Measurements from ENCODE around the gene C14orf119.
A peak's percentile ranks its signal among the peaks of the same experiment; 100 is the strongest.

Gene C14orf119

DNA sequence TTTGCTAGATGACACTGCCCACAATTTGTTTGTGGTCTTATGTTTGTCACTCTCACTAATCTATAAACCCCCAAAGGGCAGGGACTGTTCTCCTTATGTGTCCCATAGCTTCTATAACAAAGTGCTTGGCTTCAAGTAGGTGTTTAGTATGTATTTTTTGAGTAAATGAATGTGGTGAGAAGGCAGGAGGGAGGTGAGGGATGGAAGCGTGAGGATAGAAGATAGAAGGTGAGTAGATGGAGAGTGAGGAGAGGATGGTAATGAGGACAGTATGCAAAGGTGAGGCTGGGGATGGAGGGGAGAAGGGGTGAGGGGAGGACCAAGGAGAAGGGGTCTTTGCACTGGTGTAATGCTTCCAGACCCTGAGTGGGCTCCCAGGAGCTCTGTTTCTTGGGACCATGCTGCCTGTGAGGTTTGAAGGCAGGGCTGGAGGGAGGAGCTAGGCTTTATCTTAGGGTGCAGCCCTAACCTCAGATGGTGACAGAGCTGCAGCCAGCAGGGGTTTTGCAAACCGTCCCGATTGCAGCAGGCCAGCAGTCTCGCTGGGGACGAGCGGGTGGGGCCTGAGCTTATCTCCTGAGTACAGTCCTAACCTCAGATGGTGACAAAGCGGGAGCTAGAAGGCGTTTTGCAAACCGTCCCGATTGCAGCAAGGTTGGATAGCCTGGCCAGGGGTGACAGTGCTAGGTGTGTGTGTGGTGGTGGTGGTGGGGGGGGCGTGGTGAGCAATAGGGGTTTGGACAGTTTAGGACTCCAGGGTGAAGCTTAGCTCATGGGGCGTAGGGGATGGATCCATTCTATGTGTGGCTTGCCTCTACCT lies 17.3 kb downstream of the C14orf119 start:
- no peak for DNase-seq

DNA sequence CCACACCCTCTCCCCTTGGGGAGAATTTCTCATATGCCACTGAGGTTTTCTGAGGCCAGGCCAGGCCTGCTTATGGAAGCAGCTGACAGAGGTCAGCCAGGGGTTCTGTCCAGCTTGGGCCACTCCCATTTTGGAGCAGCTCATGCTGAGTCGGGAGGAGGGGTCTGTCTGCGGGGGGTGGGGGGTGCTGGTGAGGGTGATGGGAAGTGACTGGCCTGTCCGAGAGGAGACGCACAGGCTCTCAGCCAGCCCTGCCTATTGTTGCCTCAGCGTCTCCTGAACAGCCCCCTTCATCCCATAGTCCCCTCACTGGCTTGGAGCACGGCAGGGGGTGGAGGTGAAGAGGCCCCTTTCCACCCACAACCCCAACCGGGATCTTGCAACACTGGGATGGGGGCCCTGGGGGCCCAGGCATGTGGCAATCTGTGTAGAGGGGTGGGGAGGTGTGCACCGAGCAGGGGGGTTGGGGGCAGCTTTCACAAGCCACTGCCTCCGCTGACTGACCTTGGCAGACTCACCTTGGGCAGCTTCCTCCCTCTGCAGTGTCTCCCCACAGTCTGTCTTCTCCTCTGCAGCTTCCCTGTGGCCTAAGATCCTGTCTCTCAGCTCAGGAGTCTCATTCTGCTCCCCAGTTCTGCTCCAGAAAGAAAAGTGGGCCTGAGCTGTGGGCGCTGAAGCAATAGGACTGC lies 18.3 kb downstream of the C14orf119 start:
- no peak for DNase-seq

DNA sequence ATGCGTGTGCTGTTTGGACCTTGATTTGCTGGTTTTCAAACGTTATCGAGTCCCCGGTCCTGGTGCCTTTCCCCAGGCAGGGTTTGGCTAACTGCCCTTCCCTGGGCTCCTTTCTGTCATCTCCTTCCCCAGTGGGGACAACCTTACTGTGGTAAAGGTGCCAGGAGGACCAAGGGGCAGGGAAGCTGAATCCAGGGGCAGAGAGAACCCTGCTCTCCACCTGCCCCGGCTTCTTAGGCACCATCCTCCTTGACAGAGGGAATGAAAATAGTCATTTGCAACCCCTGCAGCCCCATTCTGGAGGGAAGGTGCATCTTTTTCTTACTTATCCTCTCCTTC lies 18.8 kb downstream of the C14orf119 start:
- DNase-seq: no peak

- no peak for DNase-seq
Measured at GRCh38 chr14:23114669-23115038, 19.3 kb downstream of the C14orf119 start.

GRCh38 chr14:23115039-23115731 lies 19.9 kb downstream of the C14orf119 start:
- no peak for DNase-seq

DNA sequence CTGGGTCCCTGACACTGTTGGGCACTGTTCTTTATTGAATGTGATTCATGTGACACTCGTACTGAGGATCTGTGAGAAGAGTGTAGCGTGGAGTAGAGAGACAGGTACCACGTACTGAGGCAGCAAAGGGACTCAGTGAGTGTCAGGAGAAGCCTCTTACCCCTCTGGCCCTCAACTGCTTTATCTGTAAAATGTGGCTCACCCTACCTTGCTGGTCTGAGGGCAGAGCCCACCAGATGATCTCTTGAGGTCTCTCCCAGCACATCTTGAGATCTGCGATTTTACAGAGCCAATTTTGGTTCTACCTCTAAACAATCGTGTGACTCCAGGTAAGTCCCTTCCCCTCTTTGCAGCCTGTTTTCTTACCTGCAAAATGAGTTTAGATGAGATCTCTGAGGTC lies 20.6 kb downstream of the C14orf119 start:
- DNase-seq: no peak

DNA sequence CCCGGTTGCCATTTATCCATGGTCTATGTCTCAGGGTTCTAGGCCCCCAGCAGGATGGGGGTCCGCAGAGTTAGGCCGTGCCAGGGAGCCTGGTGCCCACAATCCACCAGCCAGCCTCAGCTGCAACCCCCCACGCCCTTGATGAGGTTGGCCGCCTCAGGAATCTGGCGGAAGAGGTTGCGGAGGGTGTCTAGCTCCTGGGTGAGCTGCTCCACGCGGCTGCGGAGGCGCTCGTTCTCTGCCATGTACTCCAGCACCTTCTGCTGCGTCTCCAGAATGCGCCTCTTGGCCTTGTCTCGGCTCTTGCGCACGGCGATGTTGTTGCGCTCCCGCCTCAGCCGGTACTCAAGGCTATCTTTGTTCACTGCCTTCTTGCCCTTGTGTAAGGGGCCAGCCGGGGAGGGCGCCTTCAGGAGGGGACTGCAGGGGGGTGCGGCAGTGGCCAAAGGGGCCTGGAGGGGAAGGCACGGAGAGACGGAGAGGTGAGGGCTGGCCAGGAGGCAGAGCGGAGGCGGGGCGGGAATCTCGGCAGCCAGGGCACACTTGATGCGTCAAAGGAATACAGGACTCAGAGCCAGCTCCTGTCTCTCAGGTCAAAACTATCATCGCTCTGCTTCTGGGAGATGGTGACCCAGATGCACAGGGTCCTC lies 22.2 kb downstream of the C14orf119 start:
- no peak for DNase-seq

GRCh38 chr14:23118506-23119362 lies 23.4 kb downstream of the C14orf119 start, which contains the start of gene CEBPE:
Gene CEBPE, minus strand, starts transcription at chr14:23119255. Its CDS starts 164 bp downstream, at chr14:23119091.
- DNase-seq: no peak

GRCh38 chr14:23119363-23120327 lies 24.3 kb downstream of the C14orf119 start:
- DNase-seq: peak in 2 of 4 experiments; percentile 33 to 46

DNA sequence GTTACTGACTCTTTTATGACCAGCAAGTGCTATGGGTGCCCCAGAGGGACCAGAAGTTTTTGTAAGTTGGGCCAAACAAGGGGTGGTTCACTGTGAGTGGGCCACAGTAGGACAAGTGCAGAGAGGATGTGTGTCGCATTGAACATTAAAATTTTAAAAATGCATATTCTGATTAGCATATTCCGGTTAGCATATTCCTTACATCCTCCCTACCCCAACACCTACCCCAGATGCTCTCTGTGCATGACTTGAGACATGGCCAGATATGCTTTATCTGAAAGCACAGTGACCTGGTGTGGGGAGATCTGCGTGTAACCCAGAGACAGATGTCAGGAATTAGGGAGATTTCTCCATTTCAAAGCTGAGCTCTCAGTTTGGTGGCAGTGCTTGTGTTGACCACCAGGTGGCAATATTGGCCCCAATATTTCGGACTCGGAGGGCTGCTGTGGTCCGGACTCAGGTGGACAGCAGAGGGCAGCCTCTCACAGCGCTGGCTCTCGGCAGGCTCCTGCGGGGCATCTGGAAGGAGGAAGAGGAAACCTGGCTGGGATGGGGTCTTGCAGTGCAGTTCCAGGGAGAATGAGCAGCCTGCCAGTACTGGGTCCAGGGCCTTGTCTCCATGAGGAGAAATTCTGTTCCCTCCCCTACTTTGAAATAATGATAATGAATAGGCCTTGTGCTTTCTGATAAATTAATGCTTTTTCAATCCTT lies 25.4 kb downstream of the C14orf119 start:
- peak; percentile 30 to 65 (median 53) for DNase-seq

- no peak for DNase-seq
Measured at GRCh38 chr14:23121361-23121771, 26.1 kb downstream of the C14orf119 start.

GRCh38 chr14:23122086-23122485 lies 26.8 kb downstream of the C14orf119 start:
- DNase-seq: no peak

DNA sequence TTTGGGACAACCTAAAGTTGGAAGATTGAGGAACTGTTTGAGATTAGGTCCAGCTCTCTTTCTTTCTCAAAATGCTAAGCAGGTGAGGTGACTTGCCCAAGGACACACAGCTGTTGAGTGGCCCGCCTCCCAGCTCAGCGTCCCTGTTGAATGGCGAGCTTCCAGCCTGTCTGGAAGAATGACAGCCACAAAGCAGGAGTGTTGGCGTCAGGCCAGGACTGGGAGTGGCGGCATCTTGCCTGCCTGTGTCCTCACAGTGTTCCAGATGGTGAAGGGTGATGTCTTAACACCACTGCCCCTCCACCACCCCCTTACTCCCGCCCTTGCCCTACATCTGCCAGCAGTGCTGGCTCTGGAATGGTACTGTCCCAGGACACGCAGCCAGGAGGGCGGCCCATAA lies 28.1 kb downstream of the C14orf119 start:
- DNase-seq: no peak

DNA sequence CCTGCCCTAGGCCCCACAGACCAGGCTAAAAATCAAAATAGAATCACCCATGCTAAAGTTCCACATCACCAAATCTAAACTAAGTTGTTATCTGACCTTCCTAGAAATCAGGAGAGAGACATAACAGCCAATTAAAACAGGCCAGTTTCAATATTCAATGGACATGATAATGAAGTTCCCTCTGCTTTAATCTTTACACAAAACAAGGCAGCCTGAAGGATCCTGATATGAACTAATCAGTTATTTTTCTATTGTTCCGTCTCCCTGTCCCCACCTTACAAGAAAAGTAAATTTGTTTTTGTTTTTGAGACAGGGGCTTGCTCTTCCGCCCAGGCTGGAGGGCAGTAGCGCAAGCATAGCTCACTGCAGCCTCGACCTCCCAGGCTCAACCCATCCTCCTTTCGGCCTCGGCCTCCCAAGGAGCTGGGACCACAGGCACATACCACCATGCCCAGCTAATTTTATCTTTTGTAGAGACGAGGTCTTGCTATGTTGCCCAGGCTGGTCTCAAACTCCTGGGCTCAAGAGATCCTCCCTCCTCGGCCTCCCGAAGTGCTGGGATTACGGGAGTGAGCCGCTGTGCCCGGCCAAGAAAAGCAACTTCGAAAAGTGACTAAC lies 29.1 kb downstream of the C14orf119 start:
- no peak for DNase-seq

DNA sequence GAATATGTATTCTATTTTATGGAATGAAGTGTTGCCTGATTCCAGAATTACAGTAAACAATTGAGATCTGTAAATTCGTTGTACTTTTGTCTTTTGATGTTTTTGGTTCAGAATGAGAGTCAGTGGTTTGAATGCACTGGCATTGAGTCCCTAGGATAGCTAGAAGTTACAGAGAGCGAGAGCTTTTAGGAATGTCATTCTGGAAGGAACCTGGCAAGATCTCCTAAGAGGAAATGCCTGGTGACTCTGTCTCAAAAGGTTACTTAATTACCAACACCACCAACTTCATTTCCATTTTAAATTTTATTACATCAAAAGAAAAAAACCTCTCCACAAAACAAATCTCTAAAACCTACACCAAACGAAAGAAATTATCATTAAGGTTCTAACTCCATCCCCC lies 29.7 kb downstream of the C14orf119 start:
- DNase-seq: no peak

DNA sequence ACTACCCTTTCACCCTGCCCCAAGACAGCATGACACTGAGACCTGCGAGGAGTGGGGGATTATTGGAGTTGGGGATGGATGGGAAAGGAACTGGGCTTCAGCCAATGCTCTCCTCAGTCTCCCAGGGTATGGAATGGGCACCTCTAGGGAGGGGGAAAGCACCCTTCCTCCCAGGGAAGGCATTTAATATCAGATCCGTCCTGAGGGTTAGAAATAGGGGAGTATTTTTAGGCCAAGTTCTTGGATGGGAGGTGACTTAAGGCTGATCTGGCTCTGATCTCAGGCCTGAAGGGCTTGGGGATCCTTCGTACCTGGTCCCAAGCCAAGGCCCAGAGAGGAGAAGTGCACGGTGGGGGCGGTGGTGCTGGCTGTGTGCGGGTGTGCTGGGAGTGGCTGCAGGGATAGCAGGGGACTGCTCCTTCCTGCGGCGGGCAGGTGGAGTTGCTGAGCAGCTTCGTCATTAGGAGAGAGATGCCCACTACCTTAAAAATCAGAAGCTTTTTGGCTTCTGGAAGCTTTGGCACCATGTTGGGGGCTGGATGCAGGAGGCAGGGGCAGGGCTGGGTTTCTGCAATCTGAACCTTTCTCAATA lies 30.7 kb downstream of the C14orf119 start:
- DNase-seq: no peak

DNA sequence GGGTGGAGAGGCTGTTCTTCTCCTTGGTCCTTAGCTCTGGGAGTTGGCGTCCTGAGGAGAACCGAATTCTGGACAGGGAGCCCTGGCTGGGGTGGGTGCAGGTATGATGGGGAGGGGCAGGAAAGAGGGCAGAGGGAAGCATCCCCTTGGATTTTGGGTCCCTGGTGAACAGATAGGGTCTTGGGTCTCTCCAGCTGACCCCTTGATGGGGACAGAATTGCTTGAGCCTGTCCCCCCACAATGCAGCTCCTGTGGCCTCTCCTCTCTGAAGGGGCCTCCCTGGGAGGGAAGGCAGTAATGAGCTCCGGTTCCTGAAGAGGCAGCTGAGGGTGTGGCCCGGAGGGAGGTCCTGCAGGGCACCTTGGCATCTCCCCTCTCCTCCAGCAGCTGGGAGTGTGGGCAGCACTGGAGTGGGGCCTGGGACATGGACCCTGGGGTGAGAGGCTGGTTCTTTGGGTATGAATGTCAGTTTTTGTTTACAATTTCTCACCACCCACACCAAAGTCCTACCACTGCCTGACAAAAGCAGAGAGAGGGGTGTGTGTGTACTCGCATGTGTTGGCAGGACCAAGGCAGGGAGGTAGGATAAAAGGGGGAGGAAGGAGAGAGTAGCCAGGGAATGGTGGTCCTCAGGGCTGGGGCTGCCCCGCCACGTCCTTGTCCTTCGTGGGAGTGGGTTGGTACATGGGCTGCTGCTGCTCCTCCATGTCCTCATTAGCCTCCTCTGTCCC lies 31.4 kb downstream of the C14orf119 start:
- DNase-seq: no peak

DNA sequence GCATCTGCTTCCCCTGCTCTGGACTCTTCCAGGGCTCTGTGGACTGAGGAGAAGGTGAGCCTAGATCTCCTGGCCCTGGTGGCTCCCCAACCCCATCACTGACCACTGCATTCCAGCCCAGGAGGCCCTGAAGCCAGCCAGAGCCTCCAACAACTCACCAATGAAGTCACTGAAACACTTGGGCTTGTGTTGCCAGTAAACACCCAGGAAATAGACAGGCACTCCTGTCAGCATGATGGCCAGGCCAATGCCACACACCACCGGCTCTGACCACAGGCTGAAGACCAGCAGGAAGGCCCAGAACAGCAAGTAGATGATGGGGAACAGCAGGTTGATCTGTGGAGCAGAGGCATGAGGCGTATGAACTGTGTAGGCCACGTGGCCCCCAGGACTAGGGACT lies 32.6 kb downstream of the C14orf119 start:
- no peak for DNase-seq

Data from activated naive CD4-positive, alpha-beta T cell (primary cell).